Measurements from ENCODE around the gene AHDC1. TPM values are rescaled to one million over a fixed set of nuclear protein-coding genes. Genes with fewer than 3 reads are reported as not detected.
"Not testable (repeated sequence)": the region's sequence is repeated elsewhere in the genome, so short reads cannot be mapped to it uniquely, and the experiment has no call there.

AHDC1 gene
- total RNA-seq, 1 donor from 2014 or later: 50.1 TPM

- peaks cover 51% of the 10 kb centered on the region for H3K4me1 Mint-ChIP-seq
- no peaks in the 10 kb centered on the region for H3K27me3 Mint-ChIP-seq (ENCODE audit: low read depth)
- peak overlapping the region; percentile 66 for H3K4me3 Mint-ChIP-seq
- no peaks in the 10 kb centered on the region for H3K36me3 Mint-ChIP-seq (ENCODE audit: low read depth)
- no peak for DNase-seq (ENCODE audit: low read depth, low spot score)
- no peak for TF ChIP-seq CTCF (conservative IDR thresholded peaks at IDR 0.05)
- H3K9me3 Mint-ChIP-seq: no peaks in the 10 kb centered on the region
- H3K27ac Mint-ChIP-seq (ENCODE audit: unreplicated experiment): peak overlapping the region; percentile 99
These were observed 99.9 kb downstream of the AHDC1 start for GRCh38 chr1:27503844-27504587.

GRCh38 chr1:27503033-27503432 lies 100.9 kb downstream of the AHDC1 start:
- Mint-ChIP-seq H3K9me3 (no peaks in the 10 kb centered on the region), H3K4me3 (peak overlapping the region; percentile 24), H3K27ac (ENCODE audit: unreplicated experiment) (peak overlapping the region; percentile 99), H3K27me3 (ENCODE audit: low read depth) (no peaks in the 10 kb centered on the region), H3K36me3 (ENCODE audit: low read depth) (no peaks in the 10 kb centered on the region), H3K4me1 (peaks cover 47% of the 10 kb centered on the region)
- no peak for TF ChIP-seq CTCF (conservative IDR thresholded peaks at IDR 0.05)
- DNase-seq (ENCODE audit: low read depth, low spot score): no peak

DNA sequence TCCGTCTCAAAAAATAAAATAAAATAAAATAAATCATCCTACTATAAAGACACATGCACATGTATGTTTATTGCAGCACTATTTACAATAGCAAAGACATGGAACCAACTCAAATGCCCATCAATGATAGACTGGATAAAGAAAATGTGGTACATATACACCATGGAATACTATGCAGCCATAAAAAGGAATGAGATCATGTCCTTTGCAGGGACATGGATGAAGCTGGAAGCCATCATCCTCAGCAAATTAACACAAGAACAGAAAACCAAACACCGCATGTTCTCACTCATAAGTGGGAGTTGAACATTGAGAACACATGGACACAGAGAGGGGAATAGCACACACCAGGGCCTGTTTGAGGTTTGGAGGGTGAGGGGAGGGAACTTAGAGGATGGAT lies 102.8 kb downstream of the AHDC1 start:
- H3K27ac Mint-ChIP-seq (ENCODE audit: unreplicated experiment): peak overlapping the region; percentile 71
- H3K27me3 Mint-ChIP-seq (ENCODE audit: low read depth): not testable (repeated sequence)

GRCh38 chr1:27499142-27499541 lies 104.8 kb downstream of the AHDC1 start:
- H3K27me3 Mint-ChIP-seq (ENCODE audit: low read depth): no peaks in the 10 kb centered on the region
- TF ChIP-seq CTCF (conservative IDR thresholded peaks at IDR 0.05): no peak
- no peaks in the 10 kb centered on the region for H3K9me3 Mint-ChIP-seq
- H3K4me3 Mint-ChIP-seq: no peak overlapping the region
- peaks cover 40% of the 10 kb centered on the region for H3K4me1 Mint-ChIP-seq
- no peaks in the 10 kb centered on the region for H3K36me3 Mint-ChIP-seq (ENCODE audit: low read depth)
- no peak for DNase-seq (ENCODE audit: low read depth, low spot score)
- H3K27ac Mint-ChIP-seq (ENCODE audit: unreplicated experiment): no peak overlapping the region

More for the DNA sequence above, 102.8 kb downstream of the AHDC1 start:
- not testable (repeated sequence) for H3K4me3 Mint-ChIP-seq; DNase-seq (ENCODE audit: low read depth, low spot score); H3K36me3 Mint-ChIP-seq (ENCODE audit: low read depth); H3K9me3 Mint-ChIP-seq
- H3K4me1 Mint-ChIP-seq: peaks cover 56% of the 10 kb centered on the region

DNA sequence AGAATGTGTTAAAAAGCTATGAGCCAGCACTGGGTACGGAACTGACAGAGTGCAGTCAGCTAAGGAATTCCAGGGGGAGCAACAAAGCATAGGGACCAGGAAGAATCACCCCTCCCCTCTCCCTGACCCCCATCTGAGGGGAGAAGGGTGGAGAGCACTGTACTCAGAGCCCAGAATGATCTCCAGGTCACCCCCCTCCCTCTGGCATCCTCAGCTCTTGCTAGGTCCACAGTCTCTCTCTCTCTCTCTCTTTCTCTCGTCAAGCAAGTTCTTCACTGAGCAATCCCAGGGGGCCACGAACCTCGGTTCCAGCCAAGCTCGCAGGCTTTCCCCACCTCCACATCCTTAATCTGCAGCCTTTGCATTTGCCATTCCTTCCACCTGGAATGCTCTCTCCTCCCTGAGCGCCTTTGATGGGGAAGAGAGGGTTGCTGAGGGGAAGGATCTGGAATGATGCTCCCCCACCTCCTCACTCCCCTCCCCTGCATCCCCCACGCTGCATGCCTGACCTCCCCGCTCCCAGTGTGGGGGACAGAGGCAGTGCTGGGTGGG lies 107.3 kb downstream of the AHDC1 start:
- peaks cover 32% of the 10 kb centered on the region for H3K4me1 Mint-ChIP-seq
- peak; percentile 38 for TF ChIP-seq CTCF (conservative IDR thresholded peaks at IDR 0.05)
- no peaks in the 10 kb centered on the region for H3K9me3 Mint-ChIP-seq
- H3K4me3 Mint-ChIP-seq: peak overlapping the region; percentile 54
- no peaks in the 10 kb centered on the region for H3K36me3 Mint-ChIP-seq (ENCODE audit: low read depth)
- H3K27me3 Mint-ChIP-seq (ENCODE audit: low read depth): no peaks in the 10 kb centered on the region
- DNase-seq (ENCODE audit: low read depth, low spot score): no peak
- H3K27ac Mint-ChIP-seq (ENCODE audit: unreplicated experiment): peak overlapping the region; percentile 43

DNA sequence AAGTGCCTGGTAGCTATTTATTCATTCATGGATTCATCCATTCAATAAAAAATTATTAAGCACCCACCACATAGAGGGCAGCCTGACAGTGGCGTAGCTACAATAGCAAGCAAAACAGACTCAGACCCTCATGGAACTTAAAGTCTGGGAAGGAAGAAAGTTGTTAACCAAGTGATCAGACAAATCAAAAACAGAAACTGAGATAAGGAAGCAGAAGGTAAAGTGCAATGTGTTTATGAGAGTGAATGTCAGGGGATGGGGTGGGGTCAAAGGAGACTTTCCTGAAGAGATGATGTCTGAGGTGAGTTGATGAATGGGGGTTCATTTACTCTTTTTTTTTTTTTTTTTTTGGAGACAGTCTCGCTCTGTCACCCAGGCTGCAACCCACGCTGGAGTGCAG lies 111.1 kb downstream of the AHDC1 start:
- Mint-ChIP-seq H3K4me1 (peaks cover 49% of the 10 kb centered on the region), H3K4me3 (no peak overlapping the region), H3K9me3 (no peaks in the 10 kb centered on the region), H3K27me3 (ENCODE audit: low read depth) (no peaks in the 10 kb centered on the region), H3K36me3 (ENCODE audit: low read depth) (no peaks in the 10 kb centered on the region), H3K27ac (ENCODE audit: unreplicated experiment) (no peak overlapping the region)
- DNase-seq (ENCODE audit: low read depth, low spot score): no peak
- TF ChIP-seq CTCF (conservative IDR thresholded peaks at IDR 0.05): no peak

Measured in neural crest cell (in vitro differentiated cells).